Suprapubic skin (tissue), 3 donors: ENCODE measurements around the gene TPM2.
A peak's percentile ranks its signal among the peaks of the same experiment; 100 is the strongest.

Source experiments
- CTCF ChIP-seq, 2 donors: fragments of 200-600 bp in 1 of 2; fragments of 450-650 bp in 1 of 2; sonication (generic) in 1 of 2; IDR thresholded peaks; one replicate each; pipeline ENCODE4 v1.5.1; 2016 to 2019; ENCODE audit warnings: antibody characterized with exemption in 2 of 2, mild to moderate bottlenecking in 1 of 2, moderate library complexity in 1 of 2
- POLR2A ChIP-seq, 2 donors: fragments of 450-650 bp; IDR thresholded peaks; one replicate each; pipeline ENCODE4 v1.6.1; 2017; ENCODE audit warnings: antibody characterized with exemption in 2 of 2, mild to moderate bottlenecking in 2 of 2, moderate library complexity in 2 of 2

GRCh38 chr9:35657546-35658136 lies 32.1 kb downstream of the TPM2 start, which contains the start of gene RMRP:
- TF ChIP-seq CTCF (IDR thresholded peaks at IDR 0.05) = peak in 1 of 2 donors; percentile 37
- TF ChIP-seq POLR2A (IDR thresholded peaks at IDR 0.05) = no peak
